Thyroid gland (tissue), 4 donors: ENCODE data around the gene AKAP1.

ENCODE experiments used
- CTCF ChIP-seq, 6 experiments: fragments of 200-600 bp in 3 of 6; fragments of 450-650 bp in 3 of 6; sonication (generic) in 3 of 6; IDR thresholded peaks; one replicate each; pipeline ENCODE4 v1.5.1; 2016 to 2019; ENCODE audit warnings: antibody characterized with exemption in 6 of 6, mild to moderate bottlenecking in 2 of 6, inconsistent platforms in 1 of 6, moderate library complexity in 1 of 6
- POLR2A ChIP-seq, 2 donors: fragments of 450-650 bp; IDR thresholded peaks; one replicate each; pipeline ENCODE4 v1.6.1; 2017; ENCODE audit warnings: antibody characterized with exemption in 2 of 2, mild to moderate bottlenecking in 2 of 2, moderate library complexity in 1 of 2

DNA sequence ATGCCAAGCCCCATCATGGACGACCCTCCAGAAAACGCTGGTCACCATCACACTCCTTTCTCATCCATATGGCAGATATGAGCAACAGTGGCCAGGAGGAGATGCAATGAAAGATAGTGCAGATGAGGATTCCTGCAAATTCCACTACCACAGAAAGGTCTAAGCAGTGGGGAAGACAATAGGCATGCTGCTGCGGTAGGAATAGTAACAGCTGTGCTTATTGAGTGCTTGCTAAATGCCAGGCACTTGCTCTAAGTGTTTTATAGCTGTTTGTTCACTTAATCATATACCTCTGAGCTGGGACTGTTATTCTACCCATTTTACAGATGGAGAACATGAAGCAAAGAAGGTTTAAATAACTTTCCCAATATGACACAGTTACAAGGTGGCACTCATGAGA is 46.6 kb upstream of the AKAP1 start:
- TF ChIP-seq CTCF (IDR thresholded peaks at IDR 0.05) (no peak), POLR2A (IDR thresholded peaks at IDR 0.05) (no peak)
